Measurements from ENCODE around the gene MCL1.

GRCh38 chr1:150579945-150580642, 684 bp upstream of the MCL1 start:
- TF ChIP-seq CTCF (IDR thresholded peaks at IDR 0.05) (no peak), USF2 (IDR thresholded peaks at IDR 0.05; ENCODE audit: borderline replicate concordance, low read depth, low read length) (no peak), FOXM1 (IDR thresholded peaks at IDR 0.05; ENCODE audit: low read depth) (no peak), PBX3 (IDR thresholded peaks at IDR 0.05) (no peak; the same call in 1 of the 2 replicates), SIN3A (IDR thresholded peaks at IDR 0.05; ENCODE audit: borderline replicate concordance, low read depth, low read length) (no peak), RFX5 (IDR thresholded peaks at IDR 0.05; ENCODE audit: low read length) (no peak), RCOR1 (IDR thresholded peaks at IDR 0.05; ENCODE audit: low read length) (no peak), GABPA (IDR thresholded peaks at IDR 0.05; ENCODE audit: low read depth) (no peak), FOXJ3 (CRISPR knock-in tag; IDR thresholded peaks at IDR 0.05) (no peak), EZH2phosphoT487 (IDR thresholded peaks at IDR 0.05; ENCODE audit: borderline replicate concordance, low read depth) (no peak), NRF1 (IDR thresholded peaks at IDR 0.05; ENCODE audit: low read depth, low read length) (no peak), RXRA (IDR thresholded peaks at IDR 0.05; ENCODE audit: borderline replicate concordance, low read depth) (no peak), USF1 (IDR thresholded peaks at IDR 0.05; ENCODE audit: borderline replicate concordance, low read depth) (no peak), RAD21 (IDR thresholded peaks at IDR 0.05; ENCODE audit: low read length) (no peak)
